ENCODE results near the gene ATP13A1. TPM values are rescaled to one million over a fixed set of nuclear protein-coding genes. Genes with fewer than 3 reads are reported as not detected.

ATP13A1 gene
- 22.9 to 36.5 TPM (median 34.2 TPM) in 5 replicates for total RNA-seq (2022; extraction: Qiagen RNA extraction)

GRCh38 chr19:19663256-19664120 is at the start of gene ATP13A1:
ATP13A1 (minus strand) TSS chr19:19663676; CDS start chr19:19663666, 10 bp downstream.

GRCh38 chr19:19668230-19669012 is 4.9 kb upstream of the ATP13A1 start, which contains the start of gene ZNF101:
ZNF101 (plus strand) TSS chr19:19668839; CDS start chr19:19668964, 125 bp downstream.

GRCh38 chr19:19643158-19644053 is 20.1 kb downstream of the ATP13A1 start, which contains the start of gene GMIP:
GMIP (minus strand) TSS chr19:19643657; CDS start chr19:19643529, 128 bp downstream.

GRCh38 chr19:19627621-19628500 is 35.6 kb downstream of the ATP13A1 start, which contains the start of gene LPAR2:
LPAR2 (minus strand) TSS chr19:19628220; CDS start chr19:19627275, 945 bp downstream.

GRCh38 chr19:19618219-19619051 is 45.0 kb downstream of the ATP13A1 start, which contains the start of gene PBX4:
PBX4 (minus strand) TSS chr19:19618687; CDS start chr19:19618629, 58 bp downstream.

Other genes starting within 250 kb of the ATP13A1 start
- 0.85 to 2.1 TPM (median 1.7 TPM) in 5 replicates for gene TSSK6, start 148.1 kb downstream of the ATP13A1 start, total RNA-seq (2022; extraction: Qiagen RNA extraction)
- gene NDUFA13, start 147.5 kb downstream of the ATP13A1 start, total RNA-seq (2022; extraction: Qiagen RNA extraction), result 150 to 186 TPM (median 159 TPM) in 5 replicates
- gene YJEFN3, start 134.8 kb downstream of the ATP13A1 start, total RNA-seq (2022; extraction: Qiagen RNA extraction), result 2.1 to 4.8 TPM (median 4.4 TPM) in 5 replicates
- gene CILP2, start 125.4 kb downstream of the ATP13A1 start, total RNA-seq (2022; extraction: Qiagen RNA extraction), result 0.13 to 0.45 TPM (median 0.22 TPM) in 5 replicates
- 0.91 to 2.2 TPM (median 1.6 TPM) in 5 replicates for gene PBX4, start 45.0 kb downstream of the ATP13A1 start, total RNA-seq (2022; extraction: Qiagen RNA extraction)
- 3.1 to 4.3 TPM (median 4.2 TPM) in 5 replicates for gene LPAR2, start 35.5 kb downstream of the ATP13A1 start, total RNA-seq (2022; extraction: Qiagen RNA extraction)
- 4.0 to 5.7 TPM (median 4.9 TPM) in 5 replicates for gene GMIP, start 20.0 kb downstream of the ATP13A1 start, total RNA-seq (2022; extraction: Qiagen RNA extraction)
- 3.0 to 5.5 TPM (median 4.2 TPM) in 5 replicates for gene ZNF101, start 5.2 kb upstream of the ATP13A1 start, total RNA-seq (2022; extraction: Qiagen RNA extraction)
- 1.5 to 2.1 TPM (median 1.9 TPM) in 5 replicates for gene ZNF14, start 69.4 kb upstream of the ATP13A1 start, total RNA-seq (2022; extraction: Qiagen RNA extraction)
- 0.07 to 0.22 TPM (median 0.13 TPM) in 5 replicates for gene ZNF506, start 158.1 kb upstream of the ATP13A1 start, total RNA-seq (2022; extraction: Qiagen RNA extraction)
- gene ZNF253, start 202.2 kb upstream of the ATP13A1 start, total RNA-seq (2022; extraction: Qiagen RNA extraction), result not detected in 5 replicates
- gene ZNF93, start 237.3 kb upstream of the ATP13A1 start, total RNA-seq (2022; extraction: Qiagen RNA extraction), result not detected in 5 replicates